ENCODE data around the gene SPDL1. TPM values are rescaled to one million over a fixed set of nuclear protein-coding genes. Genes with fewer than 3 reads are reported as not detected.

Gene SPDL1
- total and polyA plus RNA-seq, 2 of the 4 experiments (the other 2 are of a cell fraction): 18.8 to 29.4 TPM

DNA sequence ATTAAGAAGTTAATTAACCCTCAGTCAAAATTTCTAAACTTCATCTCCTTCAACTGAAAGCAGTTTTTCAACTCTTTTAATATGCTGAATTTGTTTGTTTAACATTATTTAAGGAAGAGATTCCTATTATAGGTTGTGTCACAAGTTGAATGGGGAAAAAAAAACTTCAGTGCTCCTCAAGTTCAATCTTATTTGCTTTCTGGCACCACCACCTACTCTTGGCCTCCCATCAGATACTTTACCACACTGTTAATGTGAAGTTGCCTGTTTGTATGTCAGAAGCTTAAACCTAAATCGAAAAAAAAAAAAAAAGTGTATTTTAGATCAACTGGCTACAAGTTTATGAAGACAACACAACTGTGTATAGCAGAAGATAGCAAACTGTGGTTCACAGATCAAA is 49.4 kb downstream of the SPDL1 start:
- Histone ChIP-seq H4K5ac (ENCODE audit: low read depth, low read length) (no peak overlapping the region), H3K4me1 (ENCODE audit: control insufficient read depth, insufficient read depth, low read length) (peaks cover 8% of the 10 kb centered on the region), H3K4ac (ENCODE audit: low read depth, low read length) (no peak overlapping the region)

More for the DNA sequence above, 49.4 kb downstream of the SPDL1 start:
- ChIA-PET POLR2A (ENCODE audit: unreplicated experiment) (no interaction called here), CTCF (no interaction called here)
- Histone ChIP-seq H3K4me3 (ENCODE audit: insufficient read depth, low read depth, low read length) (no peak overlapping the region), H3K27me3 (ENCODE audit: control insufficient read depth, insufficient read depth, low read length) (no peaks in the 10 kb centered on the region), H4K91ac (ENCODE audit: insufficient read depth, low read depth, low read length) (no peak overlapping the region), H3K56ac (ENCODE audit: extremely low read depth, insufficient read depth, low read length) (no peak overlapping the region), H3K14ac (replicated peaks; ENCODE audit: low read depth, low read length) (no peak overlapping the region), H4K8ac (ENCODE audit: low read depth in 2 of 2, low read length in 2 of 2) (no peak overlapping the region), H2BK120ac (ENCODE audit: low read depth, low read length) (no peak overlapping the region), H3K36me3 (ENCODE audit: control insufficient read depth, insufficient read depth, low read length) (no peaks in the 10 kb centered on the region), H3K9ac (ENCODE audit: low read depth, low read length) (no peak overlapping the region), H3K9me1 (ENCODE audit: insufficient read depth, low read length) (peaks cover 5% of the 10 kb centered on the region; the same call in 1 of the 2 replicates), H2AK9ac (replicated peaks; ENCODE audit: low read depth, low read length, poor library complexity) (no peak overlapping the region), H2AK5ac (ENCODE audit: low read depth, low read length) (no peak overlapping the region), H3K4me2 (ENCODE audit: low read depth, low read length) (no peak overlapping the region), H2BK15ac (ENCODE audit: low read depth, low read length) (no peak overlapping the region), H3K18ac (ENCODE audit: low read depth, low read length) (no peak overlapping the region), H2BK20ac (ENCODE audit: low read depth, low read length) (no peak overlapping the region), H2BK5ac (ENCODE audit: low read depth, low read length, poor library complexity, severe bottlenecking) (no peak overlapping the region), H3K79me1 (ENCODE audit: low read depth in 1 of 2, low read length in 2 of 2) (no peaks in the 10 kb centered on the region), H2AFZ (replicated peaks; ENCODE audit: low read length, poor library complexity) (no peak overlapping the region), H3K23ac (ENCODE audit: low read depth, low read length) (no peak overlapping the region), H3K27ac (ENCODE audit: insufficient read depth, low read length) (no peak overlapping the region), H3K9me3 (ENCODE audit: control insufficient read depth, insufficient read depth, low read length) (no peaks in the 10 kb centered on the region), H4K20me1 (ENCODE audit: insufficient read depth, low read length) (no peaks in the 10 kb centered on the region)
- no TSS peak for BruUV-seq (replicated peaks)
- DNase-seq (no peak), ATAC-seq (ENCODE audit: low read depth) (no peak)
- whole genome bisulfite sequencing, 2 experiments (ENCODE audit: extremely low coverage in 2 of 2, insufficient read length in 1 of 2): no CpG with 5 or more reads among the region's 1 CpG
- TF ChIP-seq RFX5 (IDR thresholded peaks at IDR 0.05; ENCODE audit: low read depth, low read length): no peak
- intact Hi-C loops (cut with micrococcal nuclease) (no loop called here), in situ Hi-C loops (cut with MboI; ENCODE audit: low sequenced_read_pairs) (no loop called here), dilution Hi-C loops (cut with HindIII; ENCODE audit: low sequenced_read_pairs, unreplicated experiment) (no loop called here)

All from IMR-90 (cell line).